Endothelial cell of umbilical vein (primary cell): ENCODE measurements around the gene NOP16. TPM values are rescaled to one million over a fixed set of nuclear protein-coding genes. Genes with fewer than 3 reads are reported as not detected.

ENCODE experiments used
- BruUV-seq: library from RNA; stranded (reverse); fragments of 400-500 nt; replicated peaks from 2 replicates; lab custom pipeline; 2021; lab: Mats Ljungman, UMichigan
- CTCF ChIA-PET: fragments of 300-600, 350-600 bp; sonication (Branson Sonifier 250); formaldehyde crosslinking; loops from one replicate; lab custom pipeline; 2021; ENCODE audit warnings: antibody characterized with exemption, inconsistent platforms; lab: Charles Lee
- POLR2A ChIA-PET: fragments of 300-600, 350-600 bp; sonication (Branson Sonifier 250); formaldehyde crosslinking; loops from one replicate; lab custom pipeline; 2021; ENCODE audit warnings: antibody characterized with exemption, inconsistent platforms; lab: Charles Lee
- DNase-seq: peaks from one replicate; pipeline ENCODE4 v3.0.0-alpha.2; 2011; ENCODE audit warnings: low read depth, low spot score
- FAIRE-seq: peaks from 2 replicates; lab custom pipeline; 2011; peaks lifted over from hg19 to GRCh38; lab: Jason Lieb, UNC
- H2AFZ ChIP-seq: 2 replicates; pipeline ENCODE4 v1.6.0; 2012; ENCODE audit warnings: low read depth, low read length, control low read depth, inconsistent platforms
- H3K27ac ChIP-seq: 2 replicates; pipeline ENCODE4 v1.5.1; 2011; ENCODE audit warnings: low read depth, mild to moderate bottlenecking, control low read depth, low read length, moderate library complexity; ENCODE audit not compliant: insufficient read depth
- H3K27me3 ChIP-seq, 2 experiments: 2 replicates each; pipeline versions ENCODE4 v1.6.0 to v1.6.1; 2011; ENCODE audit warnings: low read length in 2 of 2, mixed read lengths in 1 of 2; ENCODE audit not compliant: control insufficient read depth in 2 of 2, insufficient read depth in 2 of 2
- H3K36me3 ChIP-seq, 2 experiments: 2 replicates in 1 of 2; 3 replicates in 1 of 2; pipeline ENCODE4 v1.5.1; 2011; ENCODE audit warnings: low read length in 2 of 2, mild to moderate bottlenecking in 1 of 2, moderate library complexity in 1 of 2; ENCODE audit not compliant: control insufficient read depth in 2 of 2, insufficient read depth in 2 of 2; ENCODE audit errors: extremely low read depth in 1 of 2
- H3K4me1 ChIP-seq: 3 replicates; pipeline ENCODE4 v1.5.1; 2011; ENCODE audit warnings: mild to moderate bottlenecking, low read length; ENCODE audit not compliant: control insufficient read depth, insufficient read depth; ENCODE audit errors: extremely low read depth
- H3K4me2 ChIP-seq: 2 replicates; pipeline ENCODE4 v1.6.1; 2011; ENCODE audit warnings: low read length, control low read depth, mixed read lengths; ENCODE audit not compliant: insufficient read depth
- H3K4me3 ChIP-seq, 3 experiments: fragments of 200-600 bp in 1 of 3; sonication (generic), shearing (Covaris generic) in 1 of 3; replicated peaks in 1 of 3; 2 replicates each; pipeline ENCODE4 v1.5.1; 2011 to 2016; ENCODE audit warnings: control low read depth in 3 of 3, low read length in 3 of 3, mild to moderate bottlenecking in 2 of 3, inconsistent platforms in 1 of 3, low read depth in 1 of 3, moderate library complexity in 1 of 3; ENCODE audit not compliant: insufficient read depth in 1 of 3
- H3K79me2 ChIP-seq: 2 replicates; pipeline ENCODE4 v1.6.0; 2012; ENCODE audit warnings: low read length, inconsistent platforms; ENCODE audit not compliant: control insufficient read depth, insufficient read depth
- H3K9ac ChIP-seq: replicated peaks from 2 replicates; pipeline ENCODE3; 2011; ENCODE audit warnings: low read length, control low read depth; ENCODE audit not compliant: insufficient read depth; ENCODE audit errors: extremely low read depth
- H3K9me1 ChIP-seq: replicated peaks from 3 replicates; pipeline ENCODE4 v1.6.0; 2011; ENCODE audit warnings: mild to moderate bottlenecking, low read length; ENCODE audit not compliant: control insufficient read depth, insufficient read depth; ENCODE audit errors: extremely low read depth
- H3K9me3 ChIP-seq: replicated peaks from 2 replicates; pipeline ENCODE4 v1.5.1; 2012; ENCODE audit warnings: low read length, inconsistent platforms; ENCODE audit not compliant: control insufficient read depth, insufficient read depth
- H4K20me1 ChIP-seq: replicated peaks from 2 replicates; pipeline ENCODE3; 2011; ENCODE audit warnings: mild to moderate bottlenecking, low read length; ENCODE audit not compliant: control insufficient read depth, insufficient read depth; ENCODE audit errors: extremely low read depth
- CTCF ChIP-seq, 2 donors: IDR thresholded peaks; 1 replicate in 1 of 2; 2 replicates in 1 of 2; pipeline ENCODE4 v1.5.1; 2011; ENCODE audit warnings: low read length in 2 of 2, mild to moderate bottlenecking in 2 of 2, moderate library complexity in 2 of 2, control low read depth in 1 of 2, inconsistent platforms in 1 of 2, low read depth in 1 of 2; ENCODE audit not compliant: insufficient read depth in 1 of 2; ENCODE audit errors: extremely low read depth in 1 of 2
- EZH2 ChIP-seq: IDR thresholded peaks from 2 replicates; pipeline ENCODE4 v1.6.1; 2012; ENCODE audit warnings: borderline replicate concordance, low read depth, mild to moderate bottlenecking, moderate library complexity, low read length, inconsistent platforms; ENCODE audit not compliant: severe bottlenecking
- FOS ChIP-seq: IDR thresholded peaks from 2 replicates; pipeline ENCODE4 v1.6.1; 2011; ENCODE audit warnings: mild to moderate bottlenecking, low read length, moderate library complexity, borderline replicate concordance; ENCODE audit not compliant: insufficient read depth
- GATA2 ChIP-seq: IDR thresholded peaks from 2 replicates; pipeline ENCODE4 v1.7.0; 2011; ENCODE audit warnings: low read depth, mild to moderate bottlenecking, moderate library complexity, mixed read lengths, low read length; ENCODE audit not compliant: insufficient read length, insufficient read depth
- JUN ChIP-seq: IDR thresholded peaks from 2 replicates; pipeline ENCODE4 v1.6.1; 2011; ENCODE audit warnings: borderline replicate concordance, low read depth; ENCODE audit not compliant: insufficient read length, insufficient read depth
- MAX ChIP-seq: IDR thresholded peaks from 2 replicates; pipeline ENCODE4 v1.6.1; 2011; ENCODE audit not compliant: insufficient read depth, insufficient read length
- MYC ChIP-seq: IDR thresholded peaks from one replicate; pipeline ENCODE4 v1.6.1; 2011; ENCODE audit warnings: mild to moderate bottlenecking, low read depth, low read length
- POLR2A ChIP-seq: IDR thresholded peaks from 2 replicates; pipeline ENCODE4 v1.6.1; 2012; ENCODE audit warnings: low read depth, mild to moderate bottlenecking, control low read depth, low read length
- POLR2AphosphoS5 ChIP-seq: IDR thresholded peaks from 2 replicates; pipeline ENCODE4 v1.6.1; 2012; ENCODE audit warnings: low read depth, mild to moderate bottlenecking, control low read depth, low read length, moderate library complexity; ENCODE audit not compliant: insufficient read depth
- dilution Hi-C: fragments of 300-500 bp; cut with MboI; formaldehyde crosslinking; loops from one replicate; pipeline ENCODE4 v1.15.0; 2019; ENCODE audit warnings: low sequenced_read_pairs; ENCODE audit not compliant: extremely low pct_ligation_motif_present
- intact Hi-C: fragments of 100-400 bp; cut with micrococcal nuclease; formaldehyde crosslinking; loops from one replicate; pipeline ENCODE4 v1.10.0; 2022
- polyA plus RNA-seq, 4 experiments: library from polyadenylated mRNA; depleted of rRNA in 3 of 4; stranded (reverse) in 3 of 4; unstranded in 1 of 4; fragments of >200 nt; gene quantifications; 2 replicates each; pipeline versions ENCODE4 v1.2.1 to v1.2.3, GENCODE V29; 2011 to 2012; ENCODE audit warnings: missing spikeins in 1 of 4
- total RNA-seq: library from RNA; stranded (reverse); gene quantifications from 2 replicates; pipeline ENCODE4 v1.2.3, GENCODE V29; 2021

NOP16 gene
- total and polyA plus RNA-seq, 2 donors (not counting 3 experiments of a cell fraction or from before 2014, with no cell fraction given) = 41.1 to 47.4 TPM

- BruUV-seq = no TSS peak
- ChIA-PET POLR2A (no interaction called here), CTCF (no interaction called here)
- peaks cover 3 to 9% of the 10 kb centered on the region in 2 experiments for H3K36me3 ChIP-seq
- H3K4me1 ChIP-seq = peaks cover 7% of the 10 kb centered on the region
- H3K4me2 ChIP-seq = no peak overlapping the region
- H4K20me1 ChIP-seq = no peaks in the 10 kb centered on the region
- no peak for FAIRE-seq
- no peak overlapping the region for H2AFZ ChIP-seq
- H3K79me2 ChIP-seq = peaks cover 9% of the 10 kb centered on the region
- H3K9me1 ChIP-seq = no peaks in the 10 kb centered on the region
- intact Hi-C loops (no loop called here), dilution Hi-C loops (no loop called here)
- TF ChIP-seq POLR2A (no peak), FOS (no peak), GATA2 (no peak), MAX (no peak), EZH2 (no peak), MYC (no peak), JUN (no peak)
- no peak overlapping the region for H3K9ac ChIP-seq
- DNase-seq = no peak
- no peak overlapping the region for H3K27ac ChIP-seq
- no peaks in the 10 kb centered on the region for H3K27me3 ChIP-seq
- no peaks in the 10 kb centered on the region for H3K9me3 ChIP-seq
- H3K4me3 ChIP-seq = no peak overlapping the region
Observed at GRCh38 chr5:176410486-176411180, 22.2 kb upstream of the NOP16 start.

GRCh38 chr5:176409765-176410164, 21.4 kb upstream of the NOP16 start:
- Histone ChIP-seq H3K79me2 (peaks cover 4% of the 10 kb centered on the region), H2AFZ (no peak overlapping the region), H4K20me1 (no peaks in the 10 kb centered on the region), H3K4me2 (no peak overlapping the region), H3K4me3 (no peak overlapping the region), H3K9ac (no peak overlapping the region), H3K4me1 (no peaks in the 10 kb centered on the region), H3K27ac (no peak overlapping the region), H3K36me3 (peaks cover 3 to 9% of the 10 kb centered on the region in 2 experiments), H3K27me3 (no peaks in the 10 kb centered on the region), H3K9me3 (no peaks in the 10 kb centered on the region), H3K9me1 (no peaks in the 10 kb centered on the region)
- no TSS peak for BruUV-seq
- DNase-seq (no peak), FAIRE-seq (no peak)
- dilution Hi-C loops (no loop called here), intact Hi-C loops (no loop called here)
- ChIA-PET POLR2A (no interaction called here), CTCF (no interaction called here)
- TF ChIP-seq EZH2 (no peak), POLR2AphosphoS5 (no peak), MYC (no peak), POLR2A (no peak), MAX (no peak), JUN (no peak), CTCF (IDR thresholded peaks at IDR 0.05; ENCODE audit: extremely low read depth in 1 of 2, insufficient read depth in 1 of 2, low read depth in 1 of 2, low read length in 2 of 2) (no peak)
